ENCODE measurements around the gene RPL29. TPM values are rescaled to one million over a fixed set of nuclear protein-coding genes. Genes with fewer than 3 reads are reported as not detected.

RPL29 gene
- total and polyA plus RNA-seq, 2 donors from 2014 or later = 785 to 1,416 TPM

DNA sequence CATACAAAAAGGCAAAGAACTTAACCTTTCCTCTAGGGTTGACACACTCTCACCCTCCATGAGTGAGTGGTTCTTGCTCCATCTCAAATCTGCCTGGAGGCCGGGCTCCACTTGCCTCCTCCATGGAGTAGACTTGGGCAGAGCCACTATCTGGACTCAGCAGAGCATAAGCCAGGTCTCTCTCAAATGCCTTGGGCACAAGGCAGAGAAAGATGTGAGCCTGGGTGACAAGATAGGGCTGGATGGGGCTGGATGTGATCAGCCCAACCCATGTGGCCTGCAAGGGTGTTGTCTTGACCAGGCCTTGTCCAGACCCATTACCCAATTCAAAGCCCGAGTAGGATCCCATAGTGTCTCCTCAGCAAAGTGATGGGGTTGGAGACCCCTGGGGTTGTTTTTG is 4.2 kb upstream of the RPL29 start:
- peaks cover 0 to under 1% (median 0%) of the 10 kb centered on the region in 3 donors for H3K36me3 ChIP-seq (ENCODE audit: control insufficient read depth in 2 of 3, insufficient read depth in 3 of 3, low read length in 3 of 3)
- intact Hi-C loops (cut with DNase I) = loop anchor here (5.0 kb wide), 2 partner anchors 122 to 142 kb away; no protein-coding TSS in a partner anchor
- TF ChIP-seq, protein P1, sequence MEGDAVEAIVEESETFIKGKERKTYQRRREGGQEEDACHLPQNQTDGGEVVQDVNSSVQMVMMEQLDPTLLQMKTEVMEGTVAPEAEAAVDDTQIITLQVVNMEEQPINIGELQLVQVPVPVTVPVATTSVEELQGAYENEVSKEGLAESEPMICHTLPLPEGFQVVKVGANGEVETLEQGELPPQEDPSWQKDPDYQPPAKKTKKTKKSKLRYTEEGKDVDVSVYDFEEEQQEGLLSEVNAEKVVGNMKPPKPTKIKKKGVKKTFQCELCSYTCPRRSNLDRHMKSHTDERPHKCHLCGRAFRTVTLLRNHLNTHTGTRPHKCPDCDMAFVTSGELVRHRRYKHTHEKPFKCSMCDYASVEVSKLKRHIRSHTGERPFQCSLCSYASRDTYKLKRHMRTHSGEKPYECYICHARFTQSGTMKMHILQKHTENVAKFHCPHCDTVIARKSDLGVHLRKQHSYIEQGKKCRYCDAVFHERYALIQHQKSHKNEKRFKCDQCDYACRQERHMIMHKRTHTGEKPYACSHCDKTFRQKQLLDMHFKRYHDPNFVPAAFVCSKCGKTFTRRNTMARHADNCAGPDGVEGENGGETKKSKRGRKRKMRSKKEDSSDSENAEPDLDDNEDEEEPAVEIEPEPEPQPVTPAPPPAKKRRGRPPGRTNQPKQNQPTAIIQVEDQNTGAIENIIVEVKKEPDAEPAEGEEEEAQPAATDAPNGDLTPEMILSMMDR (IDR thresholded peaks at IDR 0.05; ENCODE audit: borderline replicate concordance, extremely low read depth, insufficient read depth) = no peak
- FAIRE-seq (no peak), DNase-seq (no peak)
- no peaks in the 10 kb centered on the region for H3K9me3 ChIP-seq (ENCODE audit: control insufficient read depth in 2 of 3, insufficient read depth in 1 of 3, low read length in 3 of 3)
- no peaks in the 10 kb centered on the region for H3K27me3 ChIP-seq (ENCODE audit: control insufficient read depth, insufficient read depth, low read length)
- no peak overlapping the region for H3K4me3 ChIP-seq (ENCODE audit: low read length in 3 of 3)
- H3K27ac ChIP-seq (ENCODE audit: low read depth in 2 of 2, low read length in 2 of 2) = no peak overlapping the region
- H3K4me1 ChIP-seq (ENCODE audit: control insufficient read depth in 2 of 3, insufficient read depth in 2 of 3, low read depth in 1 of 3, low read length in 3 of 3) = peaks cover 0 to 8% (median 2%) of the 10 kb centered on the region in 3 donors
- no peak overlapping the region for H3K9ac ChIP-seq (ENCODE audit: low read length in 3 of 3)

DNA sequence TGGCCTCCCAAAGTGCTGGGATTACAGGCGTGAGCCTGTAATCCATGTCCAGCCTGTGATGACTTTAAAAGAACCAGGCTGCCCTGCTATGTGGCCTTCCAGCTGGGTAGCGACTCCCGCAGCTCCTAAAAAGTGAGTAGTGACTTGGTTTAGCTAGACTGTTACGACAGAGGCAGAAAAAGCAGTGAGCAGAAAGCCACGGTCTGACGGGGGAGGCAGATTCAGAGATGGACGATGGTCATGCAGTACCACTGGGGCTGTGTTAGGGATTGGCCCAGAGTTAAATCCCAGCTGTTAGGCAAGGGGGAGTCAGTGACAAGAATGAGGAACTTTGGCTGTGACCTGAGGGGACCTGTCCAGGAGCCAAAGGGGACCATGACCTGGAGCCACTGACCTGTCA is 3.1 kb upstream of the RPL29 start:
- no peak overlapping the region for H3K4me3 ChIP-seq (ENCODE audit: low read length in 3 of 3)
- H3K9ac ChIP-seq (ENCODE audit: low read length in 3 of 3) = no peak overlapping the region
- H3K9me3 ChIP-seq (ENCODE audit: control insufficient read depth in 2 of 3, insufficient read depth in 1 of 3, low read length in 3 of 3) = no peaks in the 10 kb centered on the region
- no peak for FAIRE-seq
- H3K36me3 ChIP-seq (ENCODE audit: control insufficient read depth in 2 of 3, insufficient read depth in 3 of 3, low read length in 3 of 3) = peaks cover 6 to 9% (median 8%) of the 10 kb centered on the region in 3 donors
- no peaks in the 10 kb centered on the region for H3K27me3 ChIP-seq (ENCODE audit: control insufficient read depth, insufficient read depth, low read length)
- DNase-seq = no peak
- intact Hi-C loops (cut with DNase I) = no loop called here
- peaks cover 3 to 18% (median 8%) of the 10 kb centered on the region in 3 donors for H3K4me1 ChIP-seq (ENCODE audit: control insufficient read depth in 2 of 3, insufficient read depth in 2 of 3, low read depth in 1 of 3, low read length in 3 of 3)
- H3K27ac ChIP-seq (ENCODE audit: low read depth in 2 of 2, low read length in 2 of 2) = no peak overlapping the region
- TF ChIP-seq, protein P1 (IDR thresholded peaks at IDR 0.05; ENCODE audit: borderline replicate concordance, extremely low read depth, insufficient read depth) = no peak

DNA sequence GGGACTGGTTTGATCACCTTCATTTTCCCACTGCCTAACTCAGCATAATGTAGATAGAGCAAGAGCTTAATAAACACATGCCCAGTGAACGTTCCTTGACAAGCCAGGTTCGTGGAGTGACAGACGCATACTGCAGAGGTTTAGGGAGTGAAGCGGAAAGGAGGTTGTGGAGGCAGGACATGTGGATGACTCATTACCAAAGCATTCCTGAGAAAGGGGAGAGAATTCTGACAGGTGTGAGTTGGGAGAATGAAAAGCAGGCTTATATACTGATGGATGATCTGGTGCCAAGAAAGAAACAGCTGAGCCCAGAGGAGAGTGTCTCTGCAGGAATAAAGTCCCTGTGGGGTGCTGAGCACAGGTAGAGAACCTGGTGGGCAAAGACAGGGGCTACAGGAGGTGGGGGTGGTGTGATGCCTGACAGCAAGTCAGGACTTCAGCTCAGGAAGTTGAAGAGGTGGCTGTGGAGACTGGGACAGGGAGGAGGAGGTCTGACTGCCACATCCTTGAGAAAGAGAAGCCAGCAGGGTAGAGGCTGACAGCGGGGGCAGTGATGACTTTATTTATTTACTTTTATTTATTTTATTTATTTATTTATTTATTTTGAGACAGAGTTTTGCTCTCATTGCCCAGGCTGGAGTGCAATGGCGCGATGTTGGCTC is 2.4 kb upstream of the RPL29 start:
- peaks cover 3 to 18% (median 8%) of the 10 kb centered on the region in 3 donors for H3K4me1 ChIP-seq (ENCODE audit: control insufficient read depth in 2 of 3, insufficient read depth in 2 of 3, low read depth in 1 of 3, low read length in 3 of 3)
- H3K27me3 ChIP-seq (ENCODE audit: control insufficient read depth, insufficient read depth, low read length) = no peaks in the 10 kb centered on the region
- no peak overlapping the region for H3K9ac ChIP-seq (ENCODE audit: low read length in 3 of 3)
- peaks cover 6 to 9% (median 8%) of the 10 kb centered on the region in 3 donors for H3K36me3 ChIP-seq (ENCODE audit: control insufficient read depth in 2 of 3, insufficient read depth in 3 of 3, low read length in 3 of 3)
- DNase-seq (no peak), FAIRE-seq (no peak)
- no peak overlapping the region for H3K4me3 ChIP-seq (ENCODE audit: low read length in 3 of 3)
- H3K9me3 ChIP-seq (ENCODE audit: control insufficient read depth in 2 of 3, insufficient read depth in 1 of 3, low read length in 3 of 3) = no peaks in the 10 kb centered on the region
- TF ChIP-seq, protein P1 (IDR thresholded peaks at IDR 0.05; ENCODE audit: borderline replicate concordance, extremely low read depth, insufficient read depth) = no peak
- no peak overlapping the region for H3K27ac ChIP-seq (ENCODE audit: low read depth in 2 of 2, low read length in 2 of 2)
- intact Hi-C loops (cut with DNase I) = no loop called here
